Transverse colon (tissue), 4 donors: ENCODE data around the gene ALOXE3.

Source experiments
- CTCF ChIP-seq, 5 experiments: fragments of 200-600 bp in 3 of 5; fragments of 450-650 bp in 2 of 5; sonication (generic) in 3 of 5; IDR thresholded peaks; 1 replicate in 2 of 5; 2 replicates in 3 of 5; pipeline ENCODE4 v1.5.1; 2016 to 2017; ENCODE audit warnings: antibody characterized with exemption in 5 of 5, inconsistent platforms in 3 of 5, mild to moderate bottlenecking in 2 of 5, moderate library complexity in 1 of 5
- EP300 ChIP-seq: sonication (generic); formaldehyde crosslinking; IDR thresholded peaks from one replicate; pipeline ENCODE4 v1.6.1; 2017; ENCODE audit warnings: antibody characterized with exemption, low read depth
- POLR2A ChIP-seq: fragments of 450-650 bp; IDR thresholded peaks from one replicate; pipeline ENCODE4 v1.6.1; 2016; ENCODE audit warnings: antibody characterized with exemption, mild to moderate bottlenecking, moderate library complexity
- POLR2AphosphoS5 ChIP-seq, 3 donors: sonication (generic); formaldehyde crosslinking; IDR thresholded peaks; one replicate each; pipeline ENCODE4 v1.6.1; 2016; ENCODE audit warnings: antibody characterized with exemption in 3 of 3

- TF ChIP-seq CTCF (IDR thresholded peaks at IDR 0.05): no peak
- TF ChIP-seq POLR2A: no peak
- no peak for TF ChIP-seq EP300
- no peak for TF ChIP-seq POLR2AphosphoS5 (IDR thresholded peaks at IDR 0.05)
Observed at GRCh38 chr17:8116776-8117175, 1.5 kb downstream of the ALOXE3 start.
